ENCODE results near the gene CD83. TPM values are rescaled to one million over a fixed set of nuclear protein-coding genes. Genes with fewer than 3 reads are reported as not detected.
"Not testable (repeated sequence)": the region's sequence is repeated elsewhere in the genome, so short reads cannot be mapped to it uniquely, and the experiment has no call there.

Gene CD83
- total and polyA plus RNA-seq, 12 donors = 4.0 to 245 (median 8.5) TPM

DNA sequence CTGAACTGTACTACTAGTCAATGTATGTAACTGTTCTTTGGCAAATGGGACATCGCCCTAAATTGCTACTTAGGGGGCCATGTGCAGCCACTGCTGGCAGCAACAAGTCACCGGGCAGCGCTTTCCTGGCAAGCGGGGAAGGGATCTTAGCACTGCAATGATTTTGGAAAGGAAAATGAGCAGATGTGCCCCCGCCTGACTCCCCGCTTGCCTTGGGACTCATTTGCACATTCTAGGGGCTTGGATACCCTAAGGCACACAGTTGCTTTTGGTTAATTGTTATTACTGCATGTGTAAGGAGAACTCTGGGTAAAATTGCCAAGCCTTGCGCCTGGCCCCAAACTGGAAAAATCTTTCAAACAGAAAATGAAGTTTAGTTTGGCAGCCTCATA lies 32.2 kb downstream of the CD83 start:
- H3K36me3 ChIP-seq (replicated peaks in 1 of 2) = no peaks in the 10 kb centered on the region
- H3K4me3 ChIP-seq = no peak overlapping the region
- H3K9me3 ChIP-seq (replicated peaks in 1 of 3) = no peaks in the 10 kb centered on the region
- WGBS, 4 donors = 95 to 97% (median 96%) methylated on average over 7 of the region's 7 CpGs
- TF ChIP-seq, protein P1, sequence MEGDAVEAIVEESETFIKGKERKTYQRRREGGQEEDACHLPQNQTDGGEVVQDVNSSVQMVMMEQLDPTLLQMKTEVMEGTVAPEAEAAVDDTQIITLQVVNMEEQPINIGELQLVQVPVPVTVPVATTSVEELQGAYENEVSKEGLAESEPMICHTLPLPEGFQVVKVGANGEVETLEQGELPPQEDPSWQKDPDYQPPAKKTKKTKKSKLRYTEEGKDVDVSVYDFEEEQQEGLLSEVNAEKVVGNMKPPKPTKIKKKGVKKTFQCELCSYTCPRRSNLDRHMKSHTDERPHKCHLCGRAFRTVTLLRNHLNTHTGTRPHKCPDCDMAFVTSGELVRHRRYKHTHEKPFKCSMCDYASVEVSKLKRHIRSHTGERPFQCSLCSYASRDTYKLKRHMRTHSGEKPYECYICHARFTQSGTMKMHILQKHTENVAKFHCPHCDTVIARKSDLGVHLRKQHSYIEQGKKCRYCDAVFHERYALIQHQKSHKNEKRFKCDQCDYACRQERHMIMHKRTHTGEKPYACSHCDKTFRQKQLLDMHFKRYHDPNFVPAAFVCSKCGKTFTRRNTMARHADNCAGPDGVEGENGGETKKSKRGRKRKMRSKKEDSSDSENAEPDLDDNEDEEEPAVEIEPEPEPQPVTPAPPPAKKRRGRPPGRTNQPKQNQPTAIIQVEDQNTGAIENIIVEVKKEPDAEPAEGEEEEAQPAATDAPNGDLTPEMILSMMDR (IDR thresholded peaks at IDR 0.05) = no peak
- TF ChIP-seq POLR2A (IDR thresholded peaks at IDR 0.05) = no peak
- no peak overlapping the region for H3K27ac ChIP-seq
- DNase-seq = no peak
- intact Hi-C loops (cut with DNase I) = loop anchor here (5.0 to 10.0 kb wide), 2 partner anchors 235 to 237 kb away; no protein-coding TSS in a partner anchor
- no peaks in the 10 kb centered on the region for H3K4me1 ChIP-seq (replicated peaks in 1 of 2)
- no peaks in the 10 kb centered on the region for H3K27me3 ChIP-seq

DNA sequence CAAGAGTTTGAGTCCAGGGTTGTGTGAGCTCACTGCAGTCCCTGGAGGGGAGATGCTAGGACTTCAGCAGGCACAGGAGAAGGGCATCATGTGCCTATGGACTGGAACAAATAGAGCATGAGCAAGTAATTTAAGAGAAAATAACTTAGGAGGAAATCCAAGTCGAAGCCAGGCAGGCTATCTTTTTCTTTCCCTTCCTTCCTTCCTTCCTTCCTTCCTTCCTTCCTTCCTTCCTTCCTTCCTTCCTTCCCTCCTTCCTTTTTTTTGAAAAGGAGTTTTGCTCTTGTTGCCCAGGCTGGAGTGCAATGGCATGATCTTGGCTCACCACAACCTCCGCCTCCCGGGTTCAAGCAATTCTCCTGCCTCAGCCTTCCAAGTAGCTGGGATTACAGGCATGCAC lies 33.7 kb downstream of the CD83 start:
- H3K9me3 ChIP-seq (replicated peaks in 1 of 3); H3K36me3 ChIP-seq (replicated peaks in 1 of 2); DNase-seq; H3K27me3 ChIP-seq; H3K27ac ChIP-seq; H3K4me1 ChIP-seq (replicated peaks in 1 of 2); intact Hi-C loops (cut with DNase I); H3K4me3 ChIP-seq: not testable (repeated sequence)
- 88 to 97% (median 92%) methylated on average over 3 of the region's 3 CpGs for WGBS, 4 donors

DNA sequence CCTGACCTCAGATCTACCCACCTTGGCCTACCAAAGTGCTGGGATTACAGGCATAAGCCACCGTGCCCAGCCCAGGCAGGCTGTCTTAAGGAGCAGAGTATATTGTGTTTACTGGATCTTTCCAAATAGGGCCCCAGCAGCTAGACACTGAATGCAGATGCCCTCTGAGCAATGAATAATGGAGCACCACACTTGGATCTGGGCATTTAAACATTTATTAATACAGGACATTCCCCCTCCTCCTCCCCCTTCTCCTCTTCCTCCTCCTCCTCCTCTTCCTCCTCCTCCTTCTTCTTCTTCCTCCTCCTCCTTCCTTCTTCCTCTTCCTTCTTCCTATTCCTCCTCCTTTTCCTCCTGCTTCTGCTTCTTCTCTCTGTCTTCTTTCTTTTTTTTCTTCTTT lies 34.2 kb downstream of the CD83 start:
- Histone ChIP-seq H3K27me3 (no peaks in the 10 kb centered on the region), H3K27ac (no peak overlapping the region), H3K4me1 (replicated peaks in 1 of 2) (no peaks in the 10 kb centered on the region), H3K4me3 (no peak overlapping the region), H3K36me3 (replicated peaks in 1 of 2) (no peaks in the 10 kb centered on the region), H3K9me3 (replicated peaks in 1 of 3) (peaks cover 0 to 3% (median 0%) of the 10 kb centered on the region in 3 donors)
- TF ChIP-seq, protein P1 (IDR thresholded peaks at IDR 0.05) = no peak
- no peak for TF ChIP-seq POLR2A (IDR thresholded peaks at IDR 0.05)
- intact Hi-C loops (cut with DNase I) = no loop called here
- 67 to 100% (median 89%) methylated on average over 1 of the region's 1 CpG for WGBS, 4 donors
- no peak for DNase-seq

DNA sequence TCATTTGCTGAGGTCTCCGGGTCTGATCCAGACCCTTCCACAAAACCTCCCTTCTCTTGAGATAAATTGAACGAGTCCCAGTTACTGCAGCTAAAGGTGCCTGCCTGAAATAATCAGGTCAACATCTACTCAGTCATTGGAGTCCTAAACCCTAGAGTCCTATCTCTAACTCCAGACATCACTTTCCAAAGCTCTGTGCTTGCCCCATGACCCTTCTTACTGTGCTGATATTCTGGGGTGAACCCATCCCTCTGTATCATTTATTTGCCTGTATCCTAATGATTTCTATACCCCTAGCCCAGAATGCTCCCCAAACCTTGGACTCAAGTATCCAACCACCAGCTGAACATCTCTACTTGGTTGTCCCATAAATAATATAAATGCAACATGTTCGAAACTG lies 35.7 kb downstream of the CD83 start:
- Histone ChIP-seq H3K4me3 (no peak overlapping the region), H3K4me1 (replicated peaks in 1 of 2) (no peaks in the 10 kb centered on the region), H3K27ac (no peak overlapping the region), H3K36me3 (replicated peaks in 1 of 2) (no peaks in the 10 kb centered on the region), H3K9me3 (replicated peaks in 1 of 3) (peaks cover 0 to 3% (median 0%) of the 10 kb centered on the region in 3 donors), H3K27me3 (no peaks in the 10 kb centered on the region)
- DNase-seq = no peak
- WGBS, 4 donors = 91 to 97% (median 94%) methylated on average over 3 of the region's 3 CpGs
- no peak for TF ChIP-seq POLR2A (IDR thresholded peaks at IDR 0.05)
- TF ChIP-seq, protein P1 (IDR thresholded peaks at IDR 0.05) = no peak
- intact Hi-C loops (cut with DNase I) = no loop called here

DNA sequence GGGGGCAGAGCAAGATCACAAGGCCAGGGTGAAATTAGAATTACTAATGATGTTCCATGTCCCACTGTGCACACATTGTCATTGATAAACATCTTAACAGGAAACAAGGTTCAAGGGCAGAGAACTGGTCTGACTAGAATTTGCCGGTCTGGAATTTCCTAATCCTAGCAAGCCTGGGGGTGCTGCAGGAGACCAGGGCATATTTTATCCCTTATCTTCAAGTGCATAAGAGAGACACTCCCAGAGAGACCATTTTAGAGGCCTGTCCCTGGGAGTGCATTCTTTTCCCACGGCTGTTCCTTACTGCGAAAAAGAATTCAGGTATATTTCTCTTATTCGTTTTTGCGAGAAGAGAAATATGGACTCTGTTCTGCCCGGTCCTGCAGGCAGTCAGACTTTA lies 41.5 kb downstream of the CD83 start:
- 82 to 89% (median 88%) methylated on average over 6 of the region's 6 CpGs for WGBS, 4 donors
- intact Hi-C loops (cut with DNase I) = no loop called here

More for the DNA sequence above, 41.5 kb downstream of the CD83 start:
- TF ChIP-seq POLR2A (IDR thresholded peaks at IDR 0.05) = no peak
- TF ChIP-seq, protein P1 (IDR thresholded peaks at IDR 0.05) = no peak
- no peak for DNase-seq
- Histone ChIP-seq H3K36me3 (replicated peaks in 1 of 2) (no peaks in the 10 kb centered on the region), H3K27ac (no peak overlapping the region), H3K4me3 (no peak overlapping the region), H3K4me1 (replicated peaks in 1 of 2) (no peaks in the 10 kb centered on the region), H3K9me3 (replicated peaks in 1 of 3) (peaks cover 0 to 3% (median 0%) of the 10 kb centered on the region in 3 donors), H3K27me3 (no peaks in the 10 kb centered on the region)
